ENCODE measurements around the gene GOLGA3.

Gene GOLGA3

DNA sequence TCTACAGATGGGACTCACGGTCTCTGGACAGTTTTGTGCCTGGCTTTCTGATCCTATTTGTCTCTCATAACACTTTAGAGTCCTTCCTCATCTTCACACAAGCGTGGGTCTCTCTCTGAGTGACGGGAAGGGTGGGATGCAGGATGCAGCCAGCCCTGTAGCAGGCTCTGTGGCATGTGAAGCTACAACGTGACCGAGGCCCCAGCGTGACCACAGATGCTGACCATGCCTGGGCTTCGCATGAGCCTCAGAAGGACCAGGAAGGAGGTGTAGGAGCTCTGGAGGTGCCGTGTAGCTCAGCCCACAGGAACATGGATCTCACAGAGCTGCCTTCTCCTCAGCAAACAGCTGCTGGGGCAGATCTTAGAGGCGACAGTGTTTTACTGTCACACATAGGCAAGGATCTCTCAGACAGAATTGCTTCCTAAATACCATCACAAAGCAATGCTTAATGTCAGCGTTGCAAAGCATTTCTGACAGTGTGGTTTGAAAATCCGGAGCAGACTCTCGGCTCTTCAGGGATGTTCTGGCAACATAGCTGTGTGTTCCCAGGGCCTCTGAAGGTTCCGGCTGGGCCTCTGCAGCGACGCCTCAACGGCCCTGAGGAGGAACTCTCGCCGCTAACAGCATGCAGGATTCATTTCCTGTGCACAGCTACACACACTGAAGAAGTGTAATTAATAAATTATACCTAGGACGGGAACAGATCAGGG is 88.9 kb downstream of the GOLGA3 start:
- no peak for DNase-seq (ENCODE audit: insufficient read length, low spot score)
- FAIRE-seq: no peak
- TF ChIP-seq, protein P1, sequence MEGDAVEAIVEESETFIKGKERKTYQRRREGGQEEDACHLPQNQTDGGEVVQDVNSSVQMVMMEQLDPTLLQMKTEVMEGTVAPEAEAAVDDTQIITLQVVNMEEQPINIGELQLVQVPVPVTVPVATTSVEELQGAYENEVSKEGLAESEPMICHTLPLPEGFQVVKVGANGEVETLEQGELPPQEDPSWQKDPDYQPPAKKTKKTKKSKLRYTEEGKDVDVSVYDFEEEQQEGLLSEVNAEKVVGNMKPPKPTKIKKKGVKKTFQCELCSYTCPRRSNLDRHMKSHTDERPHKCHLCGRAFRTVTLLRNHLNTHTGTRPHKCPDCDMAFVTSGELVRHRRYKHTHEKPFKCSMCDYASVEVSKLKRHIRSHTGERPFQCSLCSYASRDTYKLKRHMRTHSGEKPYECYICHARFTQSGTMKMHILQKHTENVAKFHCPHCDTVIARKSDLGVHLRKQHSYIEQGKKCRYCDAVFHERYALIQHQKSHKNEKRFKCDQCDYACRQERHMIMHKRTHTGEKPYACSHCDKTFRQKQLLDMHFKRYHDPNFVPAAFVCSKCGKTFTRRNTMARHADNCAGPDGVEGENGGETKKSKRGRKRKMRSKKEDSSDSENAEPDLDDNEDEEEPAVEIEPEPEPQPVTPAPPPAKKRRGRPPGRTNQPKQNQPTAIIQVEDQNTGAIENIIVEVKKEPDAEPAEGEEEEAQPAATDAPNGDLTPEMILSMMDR (IDR thresholded peaks at IDR 0.05; ENCODE audit: insufficient read depth, missing control alignments): no peak

DNA sequence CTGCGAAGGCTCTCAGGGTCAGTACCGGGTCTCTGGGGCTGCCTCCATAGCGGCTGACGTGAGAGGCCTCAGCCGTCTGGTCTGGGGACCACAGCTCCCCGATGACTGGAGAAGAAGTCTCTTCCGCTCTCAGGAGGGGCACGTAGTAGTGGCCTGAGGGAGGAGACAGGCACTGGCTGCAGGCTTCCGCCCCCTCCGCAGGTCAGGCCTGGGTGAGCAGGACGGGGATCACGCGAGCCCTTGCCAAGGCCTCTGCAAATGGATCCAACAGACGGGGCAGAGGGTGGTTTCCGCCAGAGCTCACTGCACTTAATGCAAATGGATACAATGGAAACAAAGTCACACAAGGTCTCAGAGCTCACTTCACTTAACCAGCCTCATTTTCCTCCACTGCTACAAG is 91.8 kb downstream of the GOLGA3 start:
- FAIRE-seq (no peak), DNase-seq (ENCODE audit: insufficient read length, low spot score) (no peak)
- TF ChIP-seq, protein P1 (IDR thresholded peaks at IDR 0.05; ENCODE audit: insufficient read depth, missing control alignments): no peak

DNA sequence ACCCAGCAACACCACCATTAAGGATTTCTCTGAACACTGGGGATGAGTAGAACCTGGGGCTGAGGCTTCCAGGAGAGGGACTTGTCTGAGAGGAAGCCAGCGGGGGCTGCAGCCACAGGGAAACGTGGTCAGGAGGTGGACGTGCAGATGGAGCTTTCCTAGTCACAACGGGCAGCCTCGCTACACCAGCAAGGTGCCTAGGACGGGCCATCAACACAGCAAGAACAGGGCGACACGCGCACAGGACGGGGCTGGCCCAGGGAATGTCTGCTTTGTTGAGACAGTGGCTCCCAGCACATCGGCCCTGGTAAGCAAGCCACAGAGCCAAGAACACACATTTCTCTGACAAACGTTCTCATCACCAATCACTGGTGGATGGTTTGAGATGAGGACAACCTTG is 92.3 kb downstream of the GOLGA3 start:
- FAIRE-seq: no peak
- TF ChIP-seq, protein P1 (IDR thresholded peaks at IDR 0.05; ENCODE audit: insufficient read depth, missing control alignments): no peak

DNA sequence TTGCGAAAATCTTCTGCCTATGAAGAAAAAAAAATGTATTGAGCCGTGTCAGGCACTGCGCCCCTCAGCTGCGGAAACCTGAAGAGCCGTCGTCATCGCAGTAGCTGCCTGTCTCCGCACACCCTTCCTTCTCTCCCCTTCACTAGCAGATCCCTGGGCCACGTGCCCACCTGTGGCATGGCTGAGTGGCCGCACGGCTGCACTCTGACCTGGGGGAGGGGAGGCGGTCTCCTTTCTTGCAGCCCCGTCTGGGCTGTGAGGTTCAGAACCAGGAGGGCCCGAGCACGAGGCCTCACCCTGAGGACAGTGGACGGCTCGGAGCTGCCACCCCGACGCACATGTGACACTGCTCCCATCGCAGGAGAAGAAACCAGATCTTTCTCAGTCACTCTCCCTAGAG is 93.2 kb downstream of the GOLGA3 start:
- no peak for DNase-seq (ENCODE audit: insufficient read length, low spot score)
- TF ChIP-seq, protein P1 (IDR thresholded peaks at IDR 0.05; ENCODE audit: insufficient read depth, missing control alignments): no peak
- no peak for FAIRE-seq

More for the DNA sequence above, 92.3 kb downstream of the GOLGA3 start:
- no peak for DNase-seq (ENCODE audit: insufficient read length, low spot score)

DNA sequence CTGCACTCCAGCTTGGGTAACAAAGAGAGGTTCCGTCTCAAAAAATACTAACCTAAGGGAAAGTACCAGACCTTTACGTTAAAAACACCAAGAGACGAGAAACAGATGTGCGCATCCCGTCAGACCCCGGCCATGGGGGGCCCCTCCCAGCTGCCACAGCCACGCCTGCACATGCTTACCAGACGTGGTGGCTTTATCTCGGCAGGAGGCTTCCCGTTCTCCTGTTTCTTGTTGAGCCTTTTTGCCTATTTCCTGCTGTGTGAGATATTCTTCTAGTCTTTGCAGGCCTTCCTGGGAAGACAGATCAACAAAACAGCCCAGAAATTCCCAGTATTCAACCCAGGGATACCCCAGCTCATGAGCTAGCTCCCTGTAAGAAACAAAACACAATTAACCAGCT is 94.5 kb downstream of the GOLGA3 start:
- FAIRE-seq (no peak), DNase-seq (ENCODE audit: insufficient read length, low spot score) (no peak)
- TF ChIP-seq, protein P1 (IDR thresholded peaks at IDR 0.05; ENCODE audit: insufficient read depth, missing control alignments): no peak

DNA sequence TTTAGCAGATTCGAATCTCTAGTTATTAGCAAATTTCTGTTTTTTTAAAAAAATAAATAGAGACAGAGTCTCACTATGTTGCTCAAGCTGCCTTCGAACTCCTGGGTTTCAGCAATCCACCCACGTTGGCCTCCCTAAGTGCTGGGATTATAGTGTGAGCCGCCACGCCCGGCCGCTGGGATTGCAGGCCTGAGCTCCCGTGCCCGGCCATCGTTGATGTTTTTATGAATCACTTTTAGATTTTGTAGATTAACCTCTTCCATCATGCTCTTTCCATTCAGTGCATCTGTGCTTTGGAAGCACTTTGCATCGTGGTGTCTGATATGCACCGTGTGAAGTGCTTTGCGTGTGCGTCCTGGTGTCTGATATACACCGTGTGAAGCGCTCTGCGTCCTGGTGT is 97.1 kb downstream of the GOLGA3 start:
- no peak for DNase-seq (ENCODE audit: insufficient read length, low spot score)
- TF ChIP-seq, protein P1 (IDR thresholded peaks at IDR 0.05; ENCODE audit: insufficient read depth, missing control alignments): no peak
- no peak for FAIRE-seq

DNA sequence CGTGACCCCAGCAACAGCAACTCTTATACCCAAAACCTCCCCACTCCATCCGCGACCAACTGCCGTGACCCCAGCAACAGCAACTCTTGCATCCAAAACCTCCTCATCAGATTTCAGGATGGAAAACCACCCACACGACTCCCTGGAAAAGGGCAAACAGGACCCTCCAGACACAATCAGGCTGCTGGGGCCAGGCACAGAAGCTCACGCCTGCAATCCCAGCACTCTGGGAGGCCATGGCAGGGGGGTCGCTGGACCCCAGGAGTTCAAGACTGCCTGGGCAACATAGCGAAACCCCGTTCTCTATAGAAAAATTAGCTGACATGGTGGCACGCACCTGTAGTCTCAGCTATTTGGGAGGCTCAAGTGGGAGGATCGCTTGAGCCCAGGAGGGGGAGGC is 98.3 kb downstream of the GOLGA3 start:
- TF ChIP-seq, protein P1 (IDR thresholded peaks at IDR 0.05; ENCODE audit: insufficient read depth, missing control alignments): no peak
- DNase-seq (ENCODE audit: insufficient read length, low spot score): no peak
- FAIRE-seq: no peak

Data from D721Med (cell line).